GM19043 (cell line): Measurements from ENCODE around the gene RARRES2.
"Not testable (repeated sequence)": the region's sequence is repeated elsewhere in the genome, so short reads cannot be mapped to it uniquely, and the experiment has no call there.

Experiments used
- ATAC-seq: cut with Tn5 transposase; IDR thresholded peaks from one replicate; pipeline ENCODE4 v1.9.1; 2021; ENCODE audit warnings: low read depth; ENCODE audit not compliant: unreplicated experiment

The RARRES2 gene

GRCh38 chr7:150323682-150324372, 17.6 kb downstream of the RARRES2 start:
- ATAC-seq, result no peak

DNA sequence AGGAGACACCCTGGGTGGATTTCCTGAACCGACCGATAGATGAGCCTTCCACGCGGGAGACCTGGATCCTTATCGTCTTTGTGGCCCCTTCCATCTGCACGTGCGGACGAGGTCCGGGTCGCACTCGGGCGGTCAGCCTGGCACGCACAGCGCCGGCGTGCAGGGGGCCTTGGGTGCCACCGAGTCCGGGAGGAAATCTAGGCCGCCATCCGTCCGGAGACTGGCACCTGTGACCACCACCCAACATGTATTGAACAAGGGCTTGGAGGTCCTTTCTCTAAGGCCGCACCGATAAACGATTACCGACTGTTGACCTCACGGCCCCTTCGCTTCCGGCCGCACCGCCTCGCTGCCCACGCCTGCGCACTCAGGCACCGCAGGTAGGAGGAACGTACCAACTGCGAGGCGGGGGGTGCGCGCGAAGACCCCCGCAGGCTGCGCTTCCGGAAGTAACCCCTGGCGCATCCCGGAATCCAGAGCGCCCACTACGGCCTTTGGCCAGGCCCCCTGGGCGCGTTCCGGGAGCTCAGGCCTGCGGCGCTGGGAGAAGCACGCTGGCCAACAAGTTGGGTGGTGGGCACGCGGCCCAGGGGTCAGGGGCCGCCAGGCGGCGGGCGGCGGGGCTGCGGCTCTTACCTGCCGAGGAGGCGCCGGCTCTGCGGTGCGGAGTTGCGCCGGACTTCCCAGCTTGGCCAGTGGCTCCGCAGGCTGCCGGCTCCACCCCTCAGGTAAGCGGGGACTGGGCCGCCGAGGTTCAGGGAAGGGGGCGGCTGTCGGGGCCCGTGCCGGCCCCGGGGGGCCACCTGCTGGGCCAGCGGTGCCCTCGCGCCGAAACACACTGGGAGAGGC, 18.4 kb downstream of the RARRES2 start, which contains the start of the genes ACTR3C and LRRC61:
TSS of gene ACTR3C (minus strand) at position 713 of the 849 bp plus-strand sequence. CDS start 28,249 bp downstream, outside the sequence.
TSS of gene LRRC61 (plus strand) at position 523 of the 849 bp plus-strand sequence. CDS start 13,507 bp downstream, outside the sequence.
- ATAC-seq, result peak; percentile 54

- peak; percentile 33 for ATAC-seq
Measured at GRCh38 chr7:150322114-150322832, 19.2 kb downstream of the RARRES2 start.

DNA sequence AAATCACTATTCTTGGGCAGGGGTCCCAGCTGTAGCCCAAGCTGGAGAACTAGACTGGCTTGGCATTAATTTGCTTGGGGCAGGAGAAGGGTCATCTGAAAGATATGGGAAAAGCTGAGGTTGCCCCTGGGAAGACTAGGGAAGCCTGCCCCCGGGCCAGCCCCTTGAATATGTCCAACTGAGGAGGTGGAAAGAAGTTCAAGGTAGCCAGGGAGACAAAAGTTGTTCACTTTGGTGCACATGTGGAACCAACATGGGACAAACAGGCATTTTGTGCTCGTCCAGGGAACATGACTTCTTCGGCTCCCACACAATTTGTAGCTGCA, 19.7 kb downstream of the RARRES2 start:
- no peak for ATAC-seq

- no peak for ATAC-seq
Measured at GRCh38 chr7:150317748-150318444, 23.5 kb downstream of the RARRES2 start.

- not testable (repeated sequence) for ATAC-seq
Measured at GRCh38 chr7:150316987-150317386, 24.4 kb downstream of the RARRES2 start.

- ATAC-seq, result no peak
Measured at GRCh38 chr7:150314639-150315239, 26.7 kb downstream of the RARRES2 start.

- ATAC-seq, result no peak
Measured at GRCh38 chr7:150313870-150314269, 27.6 kb downstream of the RARRES2 start.

- no peak for ATAC-seq
Measured at GRCh38 chr7:150313367-150313809, 28.0 kb downstream of the RARRES2 start.

DNA sequence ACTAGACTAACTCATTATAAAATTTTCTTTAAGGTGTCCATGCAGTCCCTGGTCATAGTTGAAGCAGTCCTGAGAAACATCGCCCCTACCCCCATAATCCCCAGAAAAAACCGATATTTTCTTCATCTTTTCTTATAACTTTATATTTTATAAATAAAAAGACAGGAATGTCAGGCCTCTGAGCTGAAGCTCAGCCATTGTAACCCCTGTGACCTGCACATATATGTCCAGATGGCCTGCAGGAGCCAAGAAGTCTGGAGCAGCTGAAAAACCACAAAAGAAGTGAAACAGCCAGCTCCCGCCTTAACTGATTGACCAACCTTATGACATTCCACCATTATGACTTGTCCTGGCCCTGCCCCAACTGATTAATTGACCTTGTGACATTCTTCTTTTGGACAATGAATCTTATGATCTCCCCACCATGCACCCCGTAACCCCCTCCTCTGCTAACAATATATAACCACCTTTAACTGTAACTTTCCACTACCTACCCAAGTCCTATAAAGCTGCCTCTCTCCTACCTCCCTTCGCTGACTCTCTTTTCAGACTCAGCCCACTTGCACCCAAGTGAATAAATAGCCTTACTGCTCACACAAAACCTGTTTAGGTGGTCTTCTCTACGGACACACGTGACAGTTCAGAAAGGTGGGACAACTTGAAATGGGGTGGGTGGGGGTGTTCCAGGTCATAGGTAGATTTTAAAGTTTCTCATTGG, 28.6 kb downstream of the RARRES2 start:
- ATAC-seq, result not testable (repeated sequence)

DNA sequence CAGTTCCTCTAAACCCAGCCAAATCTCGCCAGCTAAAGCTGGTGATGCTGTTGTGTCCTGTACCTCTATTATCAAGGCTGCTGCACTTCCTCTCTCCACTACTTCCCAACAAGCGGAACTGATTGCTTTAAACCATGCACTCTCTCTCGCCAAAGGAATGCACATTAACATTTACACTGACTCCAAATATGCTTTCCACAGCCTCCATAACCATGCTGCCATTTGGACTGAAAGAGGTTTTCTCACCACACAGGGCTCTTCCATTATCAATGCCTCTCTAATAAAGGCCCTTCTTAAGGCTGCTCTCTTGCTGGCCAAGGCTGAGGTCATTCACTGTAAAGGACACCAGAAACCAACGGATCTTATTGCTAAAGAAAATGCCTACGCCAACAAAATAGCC, 29.7 kb downstream of the RARRES2 start:
- no peak for ATAC-seq

- ATAC-seq, result no peak
Measured at GRCh38 chr7:150311146-150311545, 30.3 kb downstream of the RARRES2 start.

GRCh38 chr7:150308575-150308974, 32.9 kb downstream of the RARRES2 start:
- ATAC-seq, result no peak

DNA sequence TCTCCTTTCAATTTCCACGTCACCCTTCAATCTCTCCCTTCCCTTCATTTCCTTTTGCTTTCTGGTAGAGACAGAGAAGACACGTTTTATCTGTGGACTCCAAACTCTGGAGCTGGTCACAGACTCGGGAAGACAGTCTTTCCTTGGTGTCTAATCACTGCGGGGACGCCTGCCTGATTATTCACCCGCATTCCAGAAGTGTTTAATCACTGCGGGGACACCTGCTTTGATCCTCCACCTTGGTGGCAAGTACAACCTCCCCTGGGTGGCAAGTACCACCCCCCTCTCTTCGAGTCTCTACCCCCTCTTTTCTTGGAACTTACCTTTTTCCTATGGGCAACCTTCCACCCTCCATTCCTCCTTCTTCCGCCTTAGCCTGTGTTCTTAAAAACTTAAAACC, 33.5 kb downstream of the RARRES2 start:
- no peak for ATAC-seq

DNA sequence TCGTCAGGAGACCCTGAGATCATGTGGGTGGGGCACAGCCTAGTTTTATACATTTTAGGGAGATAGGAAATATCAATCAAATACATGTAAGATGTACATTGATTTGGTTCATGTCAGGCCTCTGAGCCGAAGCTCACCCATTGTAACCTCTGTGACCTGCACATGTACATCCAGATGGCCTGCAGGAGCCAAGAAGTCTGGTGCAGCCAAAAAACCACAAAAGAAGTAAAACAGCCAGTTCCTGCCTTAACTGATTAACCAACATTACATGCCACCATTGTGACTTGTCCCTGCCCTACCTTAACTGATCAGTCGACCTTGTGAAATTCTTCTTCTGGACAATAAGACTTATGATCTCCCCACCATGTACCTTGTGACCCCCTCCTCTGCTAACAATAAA, 34.3 kb downstream of the RARRES2 start:
- ATAC-seq, result no peak

DNA sequence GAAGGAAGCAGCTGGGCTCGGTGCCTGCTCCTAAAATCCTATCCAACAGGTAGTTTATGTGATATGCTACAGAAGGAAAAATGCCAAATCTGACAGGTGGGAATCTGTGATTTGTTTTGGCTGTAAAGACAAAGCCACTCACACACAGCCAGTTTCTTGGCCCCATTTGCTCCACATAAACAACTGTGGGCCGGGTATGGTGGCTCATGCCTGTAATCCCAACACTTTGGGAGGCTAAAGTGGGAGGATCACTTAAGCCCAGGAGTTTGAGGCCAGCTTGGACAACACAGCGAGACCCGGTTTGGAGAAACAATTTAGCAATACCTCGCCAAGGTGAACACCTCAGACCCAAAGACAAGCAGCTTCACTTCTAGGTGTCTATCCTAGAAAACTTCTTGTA, 35.1 kb downstream of the RARRES2 start:
- ATAC-seq, result not testable (repeated sequence)

GRCh38 chr7:150305903-150306284, 35.5 kb downstream of the RARRES2 start:
- ATAC-seq, result not testable (repeated sequence)

DNA sequence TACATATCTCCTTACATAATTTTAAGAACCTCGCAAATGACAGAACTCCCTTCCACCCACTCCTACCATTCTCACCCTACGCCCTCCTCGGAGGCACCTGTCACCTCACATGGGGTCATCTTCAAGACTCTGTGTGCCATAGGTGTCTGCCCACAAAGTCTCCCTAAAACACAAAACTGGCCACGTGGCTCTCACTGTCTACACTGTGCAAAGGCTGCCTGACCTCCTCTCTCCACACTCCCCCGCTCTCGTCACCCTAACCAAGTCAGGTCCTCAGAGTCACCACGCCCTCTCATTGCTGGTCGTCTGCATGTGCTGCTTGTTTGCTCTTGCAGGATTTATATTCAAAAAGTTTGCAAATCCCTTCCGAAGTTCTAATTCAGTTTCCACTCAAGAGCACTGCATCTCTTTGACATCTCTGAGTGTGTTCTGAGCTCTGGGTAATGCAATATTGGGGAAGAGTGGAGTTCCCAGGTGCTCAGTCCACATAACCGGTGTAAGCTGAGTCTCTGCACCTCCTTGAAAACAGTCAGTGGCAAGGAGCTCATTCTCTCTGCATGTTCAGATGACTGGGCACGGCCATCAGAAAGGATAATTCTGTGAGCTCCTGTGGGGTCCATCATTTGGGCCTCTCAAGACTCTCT, 36.0 kb downstream of the RARRES2 start:
- ATAC-seq, result not testable (repeated sequence)
